Activated CD4-positive, alpha-beta T cell treated with anti-CD3 and anti-CD28 coated beads, Interleukin-2, amount 50 U/mL, for 4 hours (primary cell): ENCODE results near the gene KCNIP3.
"Not testable (repeated sequence)": the region's sequence is repeated elsewhere in the genome, so short reads cannot be mapped to it uniquely, and the experiment has no call there.

Experiments
- DNase-seq, 2 experiments: peaks; one replicate each; pipeline ENCODE4 v3.0.0-alpha.2; 2020

The KCNIP3 gene

DNA sequence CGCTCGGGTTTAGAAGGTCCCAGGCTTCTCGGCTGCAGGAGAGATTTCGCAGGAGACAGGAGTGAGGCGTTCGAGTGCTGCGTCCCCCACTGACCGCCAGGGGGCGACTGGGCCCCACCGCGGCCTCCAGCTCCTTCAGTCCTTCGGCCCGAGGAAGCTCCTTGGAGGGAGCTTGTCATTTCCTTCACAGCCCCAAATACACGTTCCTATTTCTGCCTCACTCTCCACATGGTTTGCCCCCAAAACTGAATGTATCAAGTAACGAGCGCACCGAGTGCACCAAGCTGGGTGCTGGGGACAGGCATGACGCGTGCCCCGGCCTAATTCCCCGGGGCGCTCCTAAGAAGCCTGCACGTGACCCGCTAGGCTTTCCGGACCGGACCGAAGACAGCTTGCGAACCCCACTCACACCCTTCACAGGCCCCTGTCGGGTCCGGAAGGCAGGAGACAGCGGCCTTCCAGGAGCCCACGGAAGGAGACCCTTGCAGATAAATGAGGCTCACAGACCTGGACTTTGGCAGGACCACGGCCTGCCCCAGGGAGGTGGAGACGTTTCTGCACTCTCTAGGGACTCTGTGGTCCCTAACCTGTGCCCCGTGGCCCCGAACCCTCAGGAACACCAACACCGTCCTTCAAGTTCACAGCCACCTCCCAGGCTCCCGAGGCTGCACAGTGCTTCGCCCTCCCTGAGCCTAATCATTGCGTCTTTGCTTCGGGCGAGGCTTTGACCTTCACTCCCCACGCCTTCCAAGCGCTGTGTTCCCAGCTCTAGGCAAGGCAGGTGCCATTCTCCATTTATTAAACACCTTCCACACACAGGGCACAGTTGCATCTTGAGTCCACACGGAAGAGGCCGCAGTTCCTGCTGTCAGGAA lies 92.3 kb downstream of the KCNIP3 start:
- no peak for DNase-seq

DNA sequence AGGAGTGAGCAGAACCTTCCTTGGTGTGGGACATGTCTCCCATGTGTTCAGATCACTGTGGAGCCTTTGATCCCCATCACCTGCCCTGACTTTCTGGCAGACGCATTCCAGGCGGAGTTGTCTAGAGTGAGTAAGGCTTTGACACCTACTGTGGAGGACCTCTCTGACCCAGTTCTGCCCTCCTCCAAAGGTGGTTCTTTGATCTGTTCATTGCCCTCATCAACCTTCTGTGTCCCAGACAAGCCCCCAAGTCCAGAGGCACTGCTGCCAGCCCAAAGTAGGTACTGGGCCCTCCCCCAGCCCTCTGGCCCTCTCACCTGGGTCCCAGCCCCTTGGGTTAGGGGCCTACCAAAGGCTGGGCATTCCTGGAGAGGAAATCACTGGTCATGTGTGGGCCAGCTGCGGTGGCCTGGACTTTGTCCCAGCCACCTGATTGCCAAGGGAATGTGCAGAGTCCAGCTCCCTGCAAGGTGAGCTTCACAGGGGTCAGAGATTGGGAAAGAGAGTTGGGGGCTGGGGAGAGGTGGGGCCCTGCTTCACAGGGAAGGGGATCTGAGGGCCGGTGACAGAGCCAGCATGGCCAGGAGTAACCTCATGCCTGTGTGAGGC lies 93.2 kb downstream of the KCNIP3 start:
- DNase-seq, result no peak

- no peak for DNase-seq
Measured at GRCh38 chr2:95390881-95391321, 93.8 kb downstream of the KCNIP3 start.

- DNase-seq, result no peak
Measured at GRCh38 chr2:95391641-95392310, 94.6 kb downstream of the KCNIP3 start.

GRCh38 chr2:95392320-95392719 lies 95.2 kb downstream of the KCNIP3 start:
- no peak for DNase-seq

DNA sequence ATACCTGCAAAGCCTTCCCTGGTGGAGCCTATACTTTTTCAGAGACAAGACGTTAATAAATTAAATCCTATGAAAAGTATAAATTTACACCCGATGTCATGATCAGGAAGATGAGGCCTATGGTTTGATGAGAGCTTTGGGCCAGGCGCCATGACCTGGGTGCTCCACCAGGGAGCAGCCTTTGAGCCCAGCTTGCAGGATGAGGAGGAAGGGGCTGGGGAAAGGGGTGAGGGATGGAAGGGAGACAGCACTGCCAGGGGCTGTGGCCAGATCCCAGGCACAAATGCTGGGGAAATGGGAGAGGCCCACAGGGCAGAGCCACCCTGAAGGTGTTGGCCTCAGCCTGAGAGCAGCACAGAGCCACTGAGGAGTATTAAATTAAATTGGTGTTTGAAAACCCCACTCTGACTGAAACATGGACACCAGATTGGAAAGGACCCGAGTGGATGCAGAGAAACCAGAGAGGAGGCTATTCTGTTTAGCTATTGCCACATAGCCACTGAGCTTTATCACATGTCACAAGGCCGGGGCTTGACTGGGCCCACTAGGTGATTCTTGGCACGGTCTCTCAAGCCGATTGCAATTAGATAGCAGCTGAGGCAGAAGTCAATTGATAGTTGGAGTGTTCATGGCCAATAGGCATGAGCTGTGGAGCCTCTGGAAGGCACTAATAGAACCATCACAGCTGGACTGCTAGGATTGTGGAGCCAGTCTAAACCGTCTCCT lies 95.7 kb downstream of the KCNIP3 start:
- no peak for DNase-seq

DNA sequence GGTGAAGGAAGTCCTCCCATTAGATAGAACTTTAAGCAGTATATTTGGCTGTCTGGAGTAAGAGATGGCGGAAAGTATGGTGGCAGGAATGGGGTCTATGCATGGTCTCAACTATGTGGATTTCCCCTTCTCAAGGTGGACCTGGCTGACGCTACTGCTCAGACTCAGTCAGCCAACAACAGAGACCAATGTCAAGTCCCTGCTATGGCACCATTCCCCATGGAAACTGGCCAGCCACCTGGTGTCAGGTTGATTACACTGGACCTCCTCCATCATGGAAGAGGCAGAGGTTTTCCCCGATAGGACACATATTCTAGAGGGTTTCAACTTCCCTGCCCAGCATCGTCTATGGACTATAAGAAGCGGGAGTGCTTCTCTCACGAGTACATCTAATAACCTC lies 96.8 kb downstream of the KCNIP3 start:
- no peak for DNase-seq

DNA sequence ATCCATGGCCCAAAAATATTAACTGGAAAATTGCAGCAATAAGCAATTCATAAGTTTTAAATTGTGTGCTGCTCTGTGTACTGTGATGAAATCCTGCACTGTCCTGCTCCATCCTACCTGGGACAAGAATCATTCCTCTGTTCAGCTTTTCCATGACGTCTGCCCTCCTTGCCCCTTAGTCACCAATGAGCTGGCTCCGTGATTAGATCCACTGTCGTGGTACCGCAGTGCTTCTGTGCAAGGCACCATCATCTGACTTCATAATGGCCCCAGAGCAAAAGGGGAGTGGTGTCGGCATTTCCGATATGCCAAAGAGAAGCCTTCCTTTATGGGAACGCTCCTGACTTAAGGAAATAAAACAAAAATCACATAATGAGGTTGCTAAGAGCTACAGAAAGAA lies 101.9 kb downstream of the KCNIP3 start:
- no peak for DNase-seq

DNA sequence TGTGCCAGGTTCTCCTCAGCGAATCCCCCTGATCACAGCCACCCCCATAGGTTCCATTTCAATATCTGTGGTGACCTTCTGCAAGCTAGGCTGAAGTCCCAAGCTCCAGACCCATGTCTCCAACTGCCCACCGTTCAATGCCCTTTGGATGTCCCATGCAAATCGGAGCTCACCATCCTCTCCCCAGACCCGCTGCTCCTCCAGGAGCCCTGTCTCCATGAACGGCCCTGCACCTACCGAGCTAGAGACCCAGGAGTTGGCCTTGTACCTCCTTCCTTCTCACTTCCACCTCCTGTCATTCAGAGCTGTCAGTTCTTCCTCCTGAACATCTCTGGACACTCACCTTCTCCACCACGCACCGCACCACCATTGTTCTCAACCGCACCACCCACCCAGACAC lies 104.3 kb downstream of the KCNIP3 start:
- no peak for DNase-seq

- DNase-seq, result not testable (repeated sequence)
Measured at GRCh38 chr2:95402004-95402369, 104.8 kb downstream of the KCNIP3 start.

DNA sequence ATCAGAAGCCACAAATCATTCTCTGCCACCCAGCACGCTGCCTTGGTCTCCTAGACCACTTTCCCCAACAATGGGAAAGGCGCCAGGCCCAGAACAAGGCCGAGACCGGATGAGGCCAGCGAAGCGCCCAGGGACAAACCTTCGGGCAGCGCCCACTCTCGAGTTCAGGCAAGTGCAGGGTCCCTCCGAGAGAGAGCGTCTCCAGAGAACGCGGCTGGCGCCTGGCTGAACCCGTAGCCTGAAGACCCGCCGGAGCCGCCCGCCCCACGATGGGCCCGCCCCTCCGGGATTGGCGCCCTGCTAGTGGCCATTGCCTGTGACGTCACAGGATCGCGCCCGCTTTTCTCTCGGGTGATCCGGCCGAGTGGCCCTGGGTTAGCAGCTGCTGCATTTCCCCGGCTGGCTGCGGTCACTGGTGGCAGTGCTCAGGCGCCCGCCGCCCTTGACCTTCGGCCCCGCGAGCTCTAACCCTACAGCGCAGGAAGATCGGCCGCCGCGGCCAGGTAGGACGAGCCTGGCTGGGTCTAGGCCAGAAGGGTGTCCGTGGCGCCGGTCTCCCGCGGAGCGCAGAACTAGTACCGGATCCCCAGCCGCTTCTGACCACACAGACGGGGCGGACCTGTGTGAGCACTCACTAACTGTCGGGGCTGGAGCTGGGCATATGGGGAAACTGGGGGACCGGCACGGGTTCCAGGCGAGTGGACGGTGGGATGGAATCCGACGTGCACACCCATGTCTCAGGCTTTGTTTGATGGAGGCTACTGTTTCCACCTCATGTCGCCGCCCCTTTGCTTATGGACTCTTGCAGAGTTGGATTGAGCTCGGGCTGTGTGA lies 105.4 kb downstream of the KCNIP3 start, which contains the start of gene FAHD2A:
Gene FAHD2A (plus strand): TSS at position 339 of the 834 bp plus-strand sequence. CDS start 2,851 bp downstream, outside the sequence.
- peak; percentile 93 to 95 for DNase-seq

- DNase-seq, result peak; percentile 14 to 16
Measured at GRCh38 chr2:95403204-95403721, 106.1 kb downstream of the KCNIP3 start.

- not testable (repeated sequence) for DNase-seq
Measured at GRCh38 chr2:95403824-95404223, 106.7 kb downstream of the KCNIP3 start.

- DNase-seq, result not testable (repeated sequence)
Measured at GRCh38 chr2:95404676-95405075, 107.5 kb downstream of the KCNIP3 start.

GRCh38 chr2:95411239-95411638 lies 114.1 kb downstream of the KCNIP3 start:
- not testable (repeated sequence) for DNase-seq

- DNase-seq, result peak; percentile 52 to 54
Measured at GRCh38 chr2:95414015-95414594, 117.0 kb downstream of the KCNIP3 start.

DNA sequence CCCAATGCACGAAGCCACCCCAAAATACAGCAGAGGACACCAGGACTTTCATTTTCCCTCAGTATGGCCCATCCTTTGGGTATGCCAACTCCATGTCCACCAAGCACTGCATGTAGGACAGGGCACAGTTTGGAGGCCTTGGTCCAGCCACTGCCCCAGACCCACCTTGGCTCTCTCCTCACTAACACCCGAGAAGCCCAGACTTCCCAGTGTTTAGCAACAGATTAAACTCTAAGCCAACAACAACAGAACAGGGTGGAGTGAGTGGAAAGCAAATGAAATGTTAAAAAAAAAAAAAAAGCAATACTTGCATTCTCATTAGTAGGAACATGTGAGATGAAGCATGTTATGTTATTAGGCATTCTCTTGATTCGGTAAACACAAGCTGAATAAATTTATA lies 118.0 kb downstream of the KCNIP3 start:
- DNase-seq, result not testable (repeated sequence)

GRCh38 chr2:95415561-95415960 lies 118.4 kb downstream of the KCNIP3 start:
- DNase-seq, result not testable (repeated sequence)

DNA sequence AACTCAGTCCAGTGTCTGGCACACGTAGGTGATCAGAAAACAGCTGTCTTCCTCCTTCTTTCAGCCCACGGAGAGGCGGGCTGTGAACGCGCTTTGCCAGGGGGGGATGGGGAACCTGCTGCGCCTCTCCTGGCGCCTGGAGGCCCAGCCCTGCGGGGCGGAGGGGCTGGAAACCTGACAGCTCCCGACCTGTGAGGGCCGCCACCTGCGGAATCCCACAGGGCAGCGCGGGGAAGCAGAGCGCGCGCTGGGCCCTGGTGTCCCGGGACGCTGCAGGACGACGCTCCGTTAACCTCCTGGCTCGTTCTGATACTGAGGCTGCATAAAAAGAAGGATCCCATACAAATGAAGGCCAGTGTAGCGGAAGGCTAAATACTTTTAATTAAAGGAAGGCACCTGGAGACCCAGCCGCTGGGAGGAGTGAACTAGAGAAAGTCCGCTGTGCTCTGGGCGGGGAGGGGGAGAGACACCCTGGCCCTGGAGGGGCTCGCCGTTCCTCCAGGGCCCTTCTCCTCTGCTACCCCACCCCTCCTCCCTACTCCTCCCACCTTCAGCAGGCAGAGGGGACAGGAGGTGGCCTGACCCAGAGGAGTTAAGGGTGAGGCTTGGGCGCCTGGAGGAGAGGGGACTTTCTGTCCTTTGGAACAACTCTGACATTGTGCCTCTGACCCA lies 130.2 kb downstream of the KCNIP3 start:
- not testable (repeated sequence) for DNase-seq

DNA sequence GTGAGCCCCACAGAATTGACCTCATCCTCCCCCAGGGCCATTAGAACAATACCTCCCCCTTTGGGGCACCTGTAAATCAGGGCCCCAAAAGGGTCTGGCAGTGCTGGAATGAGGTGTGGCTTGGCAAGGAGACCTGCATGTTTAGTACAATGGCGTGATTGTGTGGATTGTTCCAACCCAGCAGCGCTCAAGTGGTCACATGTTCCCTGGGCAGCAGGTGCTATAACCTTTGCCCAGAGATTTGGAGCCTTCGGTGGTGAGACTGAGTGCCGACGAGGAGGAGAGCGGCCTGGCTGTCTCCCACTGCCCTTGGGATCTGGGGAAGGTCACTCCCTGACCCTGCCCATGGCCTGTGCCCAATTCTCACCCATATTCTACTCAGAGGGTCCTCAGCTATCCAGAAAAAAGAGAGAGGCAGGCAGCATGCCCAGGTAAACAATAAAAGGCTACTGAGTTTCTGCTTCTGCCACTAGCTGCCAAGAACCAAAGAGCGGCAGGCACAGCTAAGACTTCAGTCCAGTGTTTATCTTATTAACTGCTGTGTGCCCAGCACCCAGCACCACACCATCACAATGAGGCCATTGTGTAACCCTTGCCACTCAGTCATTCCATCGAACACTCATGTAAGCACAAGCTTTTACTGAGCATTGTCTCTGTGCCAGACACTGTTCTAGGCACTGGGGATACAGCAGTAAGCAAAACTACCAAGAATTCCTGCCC lies 132.8 kb downstream of the KCNIP3 start:
- DNase-seq, result not testable (repeated sequence)
